Brain microvascular endothelial cell (primary cell): ENCODE data around the gene NYNRIN.

Experiments
- DNase-seq: peaks from one replicate; pipeline ENCODE4 v3.0.0-alpha.2; 2020
- H3K27ac ChIP-seq: fragments of 250-450 bp; sonication (Bioruptor Pico); 2 replicates; pipeline ENCODE4 v1.5.1; 2020; ENCODE audit warnings: mild to moderate bottlenecking, moderate library complexity
- H3K27me3 ChIP-seq: fragments of 250-450 bp; sonication (Bioruptor Pico); replicated peaks from 2 replicates; pipeline ENCODE4 v1.5.1; 2020; ENCODE audit warnings: mild to moderate bottlenecking
- H3K36me3 ChIP-seq: fragments of 250-450 bp; sonication (Bioruptor Pico); replicated peaks from 2 replicates; pipeline ENCODE4 v1.5.1; 2020; ENCODE audit warnings: mild to moderate bottlenecking
- H3K4me3 ChIP-seq: 2 replicates; pipeline ENCODE4 v1.5.1; 2011; ENCODE audit warnings: low read depth, mild to moderate bottlenecking, control low read depth, low read length, moderate library complexity
- CTCF ChIP-seq: IDR thresholded peaks from 2 replicates; pipeline ENCODE4 v1.5.1; 2011; ENCODE audit warnings: low read depth, mild to moderate bottlenecking, moderate library complexity, low read length, control low read depth, inconsistent platforms; ENCODE audit errors: missing control alignments
- in situ Hi-C: cut with HindIII; loops from 2 replicates; pipeline ENCODE4 v1.10.0; 2017; ENCODE audit warnings: low sequenced_read_pairs, low pct_ligation_motif_present

NYNRIN gene

GRCh38 chr14:24463017-24463883 lies 64.4 kb downstream of the NYNRIN start:
- Histone ChIP-seq H3K4me3 (no peak overlapping the region), H3K27ac (no peak overlapping the region), H3K36me3 (no peaks in the 10 kb centered on the region), H3K27me3 (no peaks in the 10 kb centered on the region)
- no peak for TF ChIP-seq CTCF
- DNase-seq = no peak
- in situ Hi-C loops = no loop called here

- in situ Hi-C loops = no loop called here
- no peak overlapping the region for H3K4me3 ChIP-seq
- no peak overlapping the region for H3K27ac ChIP-seq
- no peaks in the 10 kb centered on the region for H3K27me3 ChIP-seq
- DNase-seq = no peak
- no peaks in the 10 kb centered on the region for H3K36me3 ChIP-seq
- no peak for TF ChIP-seq CTCF
These were observed 65.3 kb downstream of the NYNRIN start for GRCh38 chr14:24463884-24464785.

GRCh38 chr14:24465368-24465767 lies 66.6 kb downstream of the NYNRIN start:
- no peaks in the 10 kb centered on the region for H3K36me3 ChIP-seq
- H3K27me3 ChIP-seq = no peaks in the 10 kb centered on the region
- in situ Hi-C loops = no loop called here
- H3K4me3 ChIP-seq = no peak overlapping the region
- TF ChIP-seq CTCF = no peak
- DNase-seq = no peak
- H3K27ac ChIP-seq = no peak overlapping the region

GRCh38 chr14:24465805-24466204 lies 67.0 kb downstream of the NYNRIN start:
- no peak for DNase-seq
- no peak overlapping the region for H3K4me3 ChIP-seq
- H3K27ac ChIP-seq = no peak overlapping the region
- in situ Hi-C loops = no loop called here
- TF ChIP-seq CTCF = no peak
- H3K27me3 ChIP-seq = no peaks in the 10 kb centered on the region
- no peaks in the 10 kb centered on the region for H3K36me3 ChIP-seq
